ENCODE data around the gene SPATA7. TPM values are rescaled to one million over a fixed set of nuclear protein-coding genes. Genes with fewer than 3 reads are reported as not detected.
"Not testable (repeated sequence)": the region's sequence is repeated elsewhere in the genome, so short reads cannot be mapped to it uniquely, and the experiment has no call there.

The SPATA7 gene
- polyA plus RNA-seq, 3 donors, result 2.2 to 4.8 (median 3.4) TPM

GRCh38 chr14:88379706-88380343, 5.6 kb upstream of the SPATA7 start:
- WGBS (ENCODE audit: insufficient coverage), result 50% methylated on average over 1 of the region's 5 CpGs
- intact Hi-C loops (cut with micrococcal nuclease), result loop anchor here in 1 of 2 donors (10.0 kb wide), 1 partner anchor 375 kb away; the partner anchor contains the start of gene GPR65
- peaks cover 3 to 4% of the 10 kb centered on the region in 2 donors for H3K27me3 ChIP-seq (ENCODE audit: control insufficient read depth in 2 of 2, insufficient read depth in 2 of 2, low read length in 2 of 2)

DNA sequence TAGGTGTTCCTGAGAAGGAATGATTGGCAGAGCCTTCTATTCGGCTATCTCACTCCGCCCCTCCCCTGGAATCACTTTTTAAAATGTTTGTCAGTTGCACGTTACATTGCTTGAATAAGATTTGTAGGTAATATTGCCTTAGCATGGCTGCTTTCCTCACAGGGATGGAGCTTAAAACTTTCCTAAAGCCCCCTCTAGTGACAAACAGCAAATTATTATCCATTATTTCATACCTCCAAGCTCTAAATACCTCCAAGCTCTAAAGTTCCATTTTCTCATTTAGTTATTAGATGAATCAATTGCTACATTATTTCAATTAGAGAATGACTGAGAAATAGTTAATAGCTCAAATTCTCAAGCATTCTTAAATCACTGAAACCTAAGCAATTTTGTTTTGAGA, 5.1 kb upstream of the SPATA7 start:
- DNase-seq, result no peak
- Histone ChIP-seq H3K4me1 (ENCODE audit: control insufficient read depth in 1 of 2, insufficient read depth in 2 of 2, low read length in 2 of 2) (peaks cover 0 to 5% of the 10 kb centered on the region in 2 donors), H3K36me3 (replicated peaks in 1 of 2; ENCODE audit: control insufficient read depth in 1 of 2, insufficient read depth in 2 of 2, low read length in 2 of 2) (no peaks in the 10 kb centered on the region), H4K20me1 (ENCODE audit: insufficient read depth, low read length) (no peaks in the 10 kb centered on the region), H3K4me2 (replicated peaks; ENCODE audit: extremely low read depth, low read length, poor library complexity, severe bottlenecking) (no peak overlapping the region), H3K79me2 (ENCODE audit: insufficient read depth, low read length) (no peaks in the 10 kb centered on the region), H3K9me3 (replicated peaks in 1 of 2; ENCODE audit: control insufficient read depth in 1 of 2, insufficient read depth in 1 of 2, low read length in 2 of 2) (no peaks in the 10 kb centered on the region), H3K27ac (ENCODE audit: low read depth in 1 of 2, low read length in 2 of 2) (no peak overlapping the region), H3K9ac (ENCODE audit: insufficient read depth, low read length, poor library complexity, severe bottlenecking) (no peak overlapping the region), H3K4me3 (replicated peaks in 1 of 3; ENCODE audit: low read depth in 2 of 3, low read length in 3 of 3) (no peak overlapping the region), H3K27me3 (ENCODE audit: control insufficient read depth in 2 of 2, insufficient read depth in 2 of 2, low read length in 2 of 2) (peaks cover 3 to 4% of the 10 kb centered on the region in 2 donors), H2AFZ (ENCODE audit: insufficient read depth, low read depth, low read length, poor library complexity, severe bottlenecking) (no peak overlapping the region)
- Mint-ChIP-seq H3K4me3 (no peak overlapping the region), H3K27me3 (ENCODE audit: low read depth in 3 of 3) (peaks cover 13 to 21% (median 18%) of the 10 kb centered on the region in 3 donors), H3K4me1 (peaks cover 6% of the 10 kb centered on the region), H3K9me3 (peaks cover 0 to 11% (median 3%) of the 10 kb centered on the region in 7 donors), H3K36me3 (no peaks in the 10 kb centered on the region), H3K27ac (no peak overlapping the region)
- no CpG with 5 or more reads among the region's 3 CpGs for WGBS (ENCODE audit: insufficient coverage)
- TF ChIP-seq CTCF (IDR thresholded peaks at IDR 0.05), result no peak
- intact Hi-C loops (cut with micrococcal nuclease), result loop anchor here in 1 of 2 donors (10.0 kb wide), 1 partner anchor 376 kb away; the partner anchor contains the start of gene GPR65

More at GRCh38 chr14:88379706-88380343, 5.6 kb upstream of the SPATA7 start:
- no peak overlapping the region for H3K27ac ChIP-seq (ENCODE audit: low read depth in 1 of 2, low read length in 2 of 2)
- Mint-ChIP-seq H3K9me3 (peaks cover 0 to 12% (median 3%) of the 10 kb centered on the region in 7 donors), H3K27ac (no peak overlapping the region), H3K27me3 (ENCODE audit: low read depth in 3 of 3) (peaks cover 13 to 22% (median 18%) of the 10 kb centered on the region in 3 donors), H3K4me1 (peaks cover 6% of the 10 kb centered on the region), H3K4me3 (no peak overlapping the region), H3K36me3 (no peaks in the 10 kb centered on the region)
- H3K4me2 ChIP-seq (replicated peaks; ENCODE audit: extremely low read depth, low read length, poor library complexity, severe bottlenecking), result no peak overlapping the region
- H3K4me1 ChIP-seq (ENCODE audit: control insufficient read depth in 1 of 2, insufficient read depth in 2 of 2, low read length in 2 of 2), result peaks cover 0 to 4% of the 10 kb centered on the region in 2 donors
- no peaks in the 10 kb centered on the region for H3K79me2 ChIP-seq (ENCODE audit: insufficient read depth, low read length)
- H3K9ac ChIP-seq (ENCODE audit: insufficient read depth, low read length, poor library complexity, severe bottlenecking), result no peak overlapping the region
- H2AFZ ChIP-seq (ENCODE audit: insufficient read depth, low read depth, low read length, poor library complexity, severe bottlenecking), result no peak overlapping the region
- no peaks in the 10 kb centered on the region for H4K20me1 ChIP-seq (ENCODE audit: insufficient read depth, low read length)
- no peaks in the 10 kb centered on the region for H3K36me3 ChIP-seq (replicated peaks in 1 of 2; ENCODE audit: control insufficient read depth in 1 of 2, insufficient read depth in 2 of 2, low read length in 2 of 2)
- TF ChIP-seq CTCF (IDR thresholded peaks at IDR 0.05), result no peak
- DNase-seq, result no peak
- H3K4me3 ChIP-seq (replicated peaks in 1 of 3; ENCODE audit: low read depth in 2 of 3, low read length in 3 of 3), result no peak overlapping the region
- no peaks in the 10 kb centered on the region for H3K9me3 ChIP-seq (replicated peaks in 1 of 2; ENCODE audit: control insufficient read depth in 1 of 2, insufficient read depth in 1 of 2, low read length in 2 of 2)

DNA sequence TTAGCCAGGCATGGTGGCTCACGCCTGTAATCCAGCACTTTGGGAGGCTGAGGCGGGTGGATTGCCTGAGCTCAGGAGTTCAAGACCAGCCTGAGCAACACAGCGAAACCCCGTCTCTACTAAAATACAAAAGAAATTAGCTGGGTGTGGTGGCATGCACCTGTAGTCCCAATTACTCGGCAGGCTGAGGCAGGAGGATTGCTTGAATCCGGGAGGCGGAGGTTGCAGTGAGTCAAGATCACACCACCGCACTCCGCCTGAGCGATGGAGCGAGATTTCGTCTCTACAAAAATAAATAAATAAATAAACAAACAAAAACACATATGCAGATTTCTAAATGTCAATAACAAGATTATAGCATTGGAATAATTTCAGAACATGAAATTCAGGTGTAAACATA, 3.8 kb upstream of the SPATA7 start:
- peaks cover 6 to 13% of the 10 kb centered on the region in 2 donors for H3K4me1 ChIP-seq (ENCODE audit: control insufficient read depth in 1 of 2, insufficient read depth in 2 of 2, low read length in 2 of 2)
- not testable (repeated sequence) for H3K4me1 Mint-ChIP-seq; H3K79me2 ChIP-seq (ENCODE audit: insufficient read depth, low read length); H3K36me3 ChIP-seq (replicated peaks in 1 of 2; ENCODE audit: control insufficient read depth in 1 of 2, insufficient read depth in 2 of 2, low read length in 2 of 2); H3K9ac ChIP-seq (ENCODE audit: insufficient read depth, low read length, poor library complexity, severe bottlenecking); H3K27me3 ChIP-seq (ENCODE audit: control insufficient read depth in 2 of 2, insufficient read depth in 2 of 2, low read length in 2 of 2); H2AFZ ChIP-seq (ENCODE audit: insufficient read depth, low read depth, low read length, poor library complexity, severe bottlenecking); DNase-seq; H3K36me3 Mint-ChIP-seq; H3K9me3 ChIP-seq (replicated peaks in 1 of 2; ENCODE audit: control insufficient read depth in 1 of 2, insufficient read depth in 1 of 2, low read length in 2 of 2); H3K9me3 Mint-ChIP-seq; H4K20me1 ChIP-seq (ENCODE audit: insufficient read depth, low read length); H3K4me2 ChIP-seq (replicated peaks; ENCODE audit: extremely low read depth, low read length, poor library complexity, severe bottlenecking); H3K27ac ChIP-seq (ENCODE audit: low read depth in 1 of 2, low read length in 2 of 2); H3K4me3 Mint-ChIP-seq; H3K4me3 ChIP-seq (replicated peaks in 1 of 3; ENCODE audit: low read depth in 2 of 3, low read length in 3 of 3); H3K27ac Mint-ChIP-seq
- intact Hi-C loops (cut with micrococcal nuclease), result loop anchor here in 1 of 2 donors (10.0 kb wide), 1 partner anchor 377 kb away; the partner anchor contains the start of gene GPR65
- H3K27me3 Mint-ChIP-seq (ENCODE audit: low read depth in 3 of 3), result peaks cover 13 to 21% (median 18%) of the 10 kb centered on the region in 3 donors
- no CpG with 5 or more reads among the region's 12 CpGs for WGBS (ENCODE audit: insufficient coverage)

Measured in CD14-positive monocyte (primary cell).